Measurements from ENCODE around the gene CABP1.

CABP1 gene

GRCh38 chr12:120702637-120703036 is 62.2 kb downstream of the CABP1 start:
- no peak overlapping the region for H3K27ac ChIP-seq
- H3K4me1 ChIP-seq (ENCODE audit: low read depth, poor library complexity, severe bottlenecking), result no peaks in the 10 kb centered on the region
- H2AFZ ChIP-seq (ENCODE audit: low read depth), result no peak overlapping the region
- H3K36me3 ChIP-seq (ENCODE audit: insufficient read depth), result no peaks in the 10 kb centered on the region
- no peak overlapping the region for H3K4me2 ChIP-seq
- H3K79me2 ChIP-seq (ENCODE audit: insufficient read depth, low read depth), result no peaks in the 10 kb centered on the region
- no peak overlapping the region for H3K9ac ChIP-seq
- no peak for TF ChIP-seq CTCF (conservative IDR thresholded peaks at IDR 0.05; ENCODE audit: low read depth, low read length)
- no peaks in the 10 kb centered on the region for H3K27me3 ChIP-seq (ENCODE audit: insufficient read depth, low read depth)
- no peak overlapping the region for H3K4me3 ChIP-seq (IDR thresholded peaks at IDR 0.05; ENCODE audit: insufficient read depth, low read depth, low read length)
- H4K20me1 ChIP-seq (ENCODE audit: insufficient read depth), result no peaks in the 10 kb centered on the region

- Histone ChIP-seq H3K4me1 (ENCODE audit: low read depth, poor library complexity, severe bottlenecking) (no peaks in the 10 kb centered on the region), H3K9ac (no peak overlapping the region), H3K4me2 (no peak overlapping the region), H3K79me2 (ENCODE audit: insufficient read depth, low read depth) (no peaks in the 10 kb centered on the region), H4K20me1 (ENCODE audit: insufficient read depth) (no peaks in the 10 kb centered on the region), H3K27ac (no peak overlapping the region), H2AFZ (ENCODE audit: low read depth) (no peak overlapping the region), H3K36me3 (ENCODE audit: insufficient read depth) (no peaks in the 10 kb centered on the region), H3K27me3 (ENCODE audit: insufficient read depth, low read depth) (no peaks in the 10 kb centered on the region), H3K4me3 (IDR thresholded peaks at IDR 0.05; ENCODE audit: insufficient read depth, low read depth, low read length) (no peak overlapping the region)
- TF ChIP-seq CTCF (conservative IDR thresholded peaks at IDR 0.05; ENCODE audit: low read depth, low read length), result no peak
These were observed 63.0 kb downstream of the CABP1 start for GRCh38 chr12:120703311-120703942.

GRCh38 chr12:120705618-120706017 is 65.2 kb downstream of the CABP1 start:
- Histone ChIP-seq H3K9ac (no peak overlapping the region), H3K27ac (no peak overlapping the region), H3K4me2 (no peak overlapping the region), H3K79me2 (ENCODE audit: insufficient read depth, low read depth) (no peaks in the 10 kb centered on the region), H3K4me1 (ENCODE audit: low read depth, poor library complexity, severe bottlenecking) (peaks cover 5% of the 10 kb centered on the region), H2AFZ (ENCODE audit: low read depth) (no peak overlapping the region), H4K20me1 (ENCODE audit: insufficient read depth) (no peaks in the 10 kb centered on the region), H3K27me3 (ENCODE audit: insufficient read depth, low read depth) (no peaks in the 10 kb centered on the region), H3K4me3 (IDR thresholded peaks at IDR 0.05; ENCODE audit: insufficient read depth, low read depth, low read length) (no peak overlapping the region), H3K36me3 (ENCODE audit: insufficient read depth) (no peaks in the 10 kb centered on the region)
- no peak for TF ChIP-seq CTCF (conservative IDR thresholded peaks at IDR 0.05; ENCODE audit: low read depth, low read length)

GRCh38 chr12:120706029-120706428 is 65.6 kb downstream of the CABP1 start:
- Histone ChIP-seq H3K27me3 (ENCODE audit: insufficient read depth, low read depth) (no peaks in the 10 kb centered on the region), H3K4me3 (IDR thresholded peaks at IDR 0.05; ENCODE audit: insufficient read depth, low read depth, low read length) (no peak overlapping the region), H3K9ac (no peak overlapping the region), H3K4me2 (no peak overlapping the region), H4K20me1 (ENCODE audit: insufficient read depth) (no peaks in the 10 kb centered on the region), H3K36me3 (ENCODE audit: insufficient read depth) (no peaks in the 10 kb centered on the region), H2AFZ (ENCODE audit: low read depth) (no peak overlapping the region), H3K79me2 (ENCODE audit: insufficient read depth, low read depth) (no peaks in the 10 kb centered on the region), H3K4me1 (ENCODE audit: low read depth, poor library complexity, severe bottlenecking) (peaks cover 5% of the 10 kb centered on the region), H3K27ac (no peak overlapping the region)
- no peak for TF ChIP-seq CTCF (conservative IDR thresholded peaks at IDR 0.05; ENCODE audit: low read depth, low read length)

All from KMS-11 (cell line).